Measurements from ENCODE around the gene SLC25A21.

The SLC25A21 gene

DNA sequence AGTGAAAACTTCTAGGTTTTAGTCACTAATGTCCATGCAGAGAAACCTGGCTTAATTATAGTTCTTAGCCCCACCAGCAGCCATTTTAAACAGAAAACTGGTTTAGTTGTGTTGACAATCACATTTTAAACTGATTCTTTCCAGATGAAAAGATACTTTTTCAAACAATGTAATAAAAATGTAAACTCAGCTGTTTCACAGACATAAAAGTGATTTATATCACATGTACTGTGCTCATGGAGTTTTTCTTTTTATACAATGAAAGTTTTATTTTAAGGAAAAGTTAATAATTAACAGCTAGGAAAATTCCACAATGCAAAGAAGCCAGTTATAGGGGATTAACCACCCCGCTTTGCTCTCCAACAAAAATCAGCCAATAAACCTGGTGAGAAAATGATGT is 381.0 kb downstream of the SLC25A21 start:
- in situ Hi-C loops (cut with HindIII; ENCODE audit: low sequenced_read_pairs), result no loop called here

DNA sequence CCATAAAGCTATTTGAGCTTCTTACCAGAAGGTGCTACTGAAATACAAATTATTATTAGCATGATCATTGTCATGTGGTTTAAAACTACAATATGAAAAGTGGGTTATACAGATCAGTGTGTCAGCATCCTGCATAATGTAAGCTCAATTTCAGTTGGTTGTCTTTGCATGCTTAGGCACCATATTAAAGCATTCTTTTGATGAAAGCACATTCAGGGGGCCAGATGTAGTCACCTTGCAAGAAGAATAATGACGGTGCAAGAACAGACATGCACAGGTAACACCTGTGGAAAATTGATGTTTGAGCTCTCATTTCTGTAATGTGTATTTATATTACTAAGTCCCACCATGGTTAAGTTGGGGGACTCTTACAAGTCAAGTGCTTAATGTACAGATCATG is 386.9 kb downstream of the SLC25A21 start:
- in situ Hi-C loops (cut with HindIII; ENCODE audit: low sequenced_read_pairs), result no loop called here

DNA sequence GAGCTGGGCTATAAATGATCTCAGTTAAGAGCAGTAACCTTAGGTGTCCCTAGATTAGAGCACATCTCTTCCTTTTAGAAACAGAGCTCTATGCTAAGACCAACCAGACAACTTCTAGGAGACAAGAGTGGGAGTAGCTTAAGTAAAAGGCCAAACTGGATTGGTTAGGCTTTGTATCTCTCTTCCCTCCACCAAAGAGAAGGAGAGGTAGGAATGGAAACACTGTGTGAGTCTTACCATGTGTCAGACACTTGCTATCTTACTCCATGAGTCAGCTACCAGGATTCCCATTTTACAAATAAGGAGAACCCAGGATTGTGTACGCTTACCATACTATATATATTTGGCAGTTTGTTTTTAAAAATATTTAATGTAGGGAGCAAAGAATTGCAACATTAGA is 387.9 kb downstream of the SLC25A21 start:
- in situ Hi-C loops (cut with HindIII; ENCODE audit: low sequenced_read_pairs), result no loop called here

DNA sequence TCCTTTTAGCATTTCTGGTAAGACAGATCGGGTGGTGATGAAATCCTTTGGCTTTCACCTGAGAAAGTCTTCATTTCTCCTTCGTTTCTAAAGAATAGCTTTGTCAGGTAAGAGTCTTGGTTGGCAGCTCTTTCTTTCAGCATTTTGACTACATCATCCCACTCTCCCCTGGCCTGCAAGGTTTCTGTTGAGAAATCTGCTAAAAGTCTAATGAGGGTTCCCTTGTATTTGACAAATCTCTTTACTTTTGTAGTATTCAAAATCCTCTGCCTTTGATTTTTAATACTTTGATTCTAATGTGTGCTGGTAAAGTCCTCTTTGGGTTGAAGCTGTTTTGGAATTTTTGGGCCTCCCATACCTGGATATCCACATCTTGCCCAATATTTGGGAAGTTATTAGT is 390.5 kb downstream of the SLC25A21 start:
- in situ Hi-C loops (cut with HindIII; ENCODE audit: low sequenced_read_pairs), result no loop called here

DNA sequence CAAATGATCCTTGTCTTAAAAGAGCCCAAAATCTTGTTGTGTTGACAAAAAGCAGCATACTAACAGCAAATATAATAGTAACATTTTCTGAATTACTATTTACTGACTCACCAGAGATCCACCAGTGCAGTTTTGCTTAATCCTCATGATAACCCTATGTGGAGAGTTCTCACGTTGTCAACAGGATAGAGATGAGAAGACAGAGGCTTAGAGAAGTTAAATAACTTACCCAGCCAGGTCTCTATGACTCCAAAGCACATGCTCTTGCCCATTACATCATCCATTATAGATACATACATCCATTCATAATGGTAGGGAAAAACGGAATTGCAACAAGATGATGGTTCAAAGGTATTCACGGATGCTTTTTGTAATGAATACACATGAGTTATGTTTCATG is 398.8 kb downstream of the SLC25A21 start:
- in situ Hi-C loops (cut with HindIII; ENCODE audit: low sequenced_read_pairs), result no loop called here

DNA sequence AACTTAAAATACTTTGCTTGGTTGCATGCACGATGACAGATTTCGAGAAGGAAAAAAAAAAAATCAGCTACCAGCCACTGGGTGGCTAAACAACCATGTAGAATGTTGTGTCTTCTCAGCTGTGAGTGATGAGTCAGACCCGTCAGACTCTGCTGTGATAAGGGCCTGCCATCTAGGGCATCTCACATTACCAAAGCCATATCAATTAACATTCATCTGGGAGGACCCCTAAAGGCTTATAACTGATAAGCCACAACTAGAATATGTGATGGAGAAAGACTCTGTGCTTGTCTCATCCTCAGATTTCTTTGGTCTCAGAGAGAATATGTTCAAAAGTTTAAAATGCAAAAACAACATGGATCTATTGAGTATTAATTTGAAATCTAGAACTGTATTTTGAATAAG is 399.3 kb downstream of the SLC25A21 start:
- in situ Hi-C loops (cut with HindIII; ENCODE audit: low sequenced_read_pairs), result no loop called here

DNA sequence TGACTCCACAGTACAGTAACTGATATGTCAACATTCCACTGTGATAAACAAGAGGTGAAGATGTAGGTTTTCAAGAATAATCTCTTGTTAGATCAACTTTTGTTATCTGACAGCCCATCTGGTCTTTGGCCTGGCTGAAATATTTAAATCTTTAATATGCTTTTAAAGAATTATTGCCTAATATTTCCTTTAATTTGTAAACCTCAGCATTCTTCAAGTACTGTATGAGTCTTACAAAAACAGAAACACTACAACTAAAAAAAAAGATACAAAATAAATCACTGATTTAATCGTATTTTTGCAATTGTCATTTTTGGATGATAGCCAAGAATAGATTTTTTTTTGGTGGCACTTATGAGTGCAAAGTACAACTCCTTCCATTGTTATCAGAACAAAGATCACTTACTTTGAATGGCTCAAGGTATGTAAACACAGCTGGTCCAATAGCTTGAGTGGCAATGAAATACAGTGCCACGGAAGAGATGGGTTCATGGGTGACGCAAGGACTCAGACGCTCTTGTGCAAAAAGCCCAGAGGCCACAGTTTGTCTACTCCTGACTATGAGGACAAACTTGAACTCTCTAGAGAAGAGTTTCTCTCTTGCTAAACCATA is 401.3 kb downstream of the SLC25A21 start:
- in situ Hi-C loops (cut with HindIII; ENCODE audit: low sequenced_read_pairs), result no loop called here

DNA sequence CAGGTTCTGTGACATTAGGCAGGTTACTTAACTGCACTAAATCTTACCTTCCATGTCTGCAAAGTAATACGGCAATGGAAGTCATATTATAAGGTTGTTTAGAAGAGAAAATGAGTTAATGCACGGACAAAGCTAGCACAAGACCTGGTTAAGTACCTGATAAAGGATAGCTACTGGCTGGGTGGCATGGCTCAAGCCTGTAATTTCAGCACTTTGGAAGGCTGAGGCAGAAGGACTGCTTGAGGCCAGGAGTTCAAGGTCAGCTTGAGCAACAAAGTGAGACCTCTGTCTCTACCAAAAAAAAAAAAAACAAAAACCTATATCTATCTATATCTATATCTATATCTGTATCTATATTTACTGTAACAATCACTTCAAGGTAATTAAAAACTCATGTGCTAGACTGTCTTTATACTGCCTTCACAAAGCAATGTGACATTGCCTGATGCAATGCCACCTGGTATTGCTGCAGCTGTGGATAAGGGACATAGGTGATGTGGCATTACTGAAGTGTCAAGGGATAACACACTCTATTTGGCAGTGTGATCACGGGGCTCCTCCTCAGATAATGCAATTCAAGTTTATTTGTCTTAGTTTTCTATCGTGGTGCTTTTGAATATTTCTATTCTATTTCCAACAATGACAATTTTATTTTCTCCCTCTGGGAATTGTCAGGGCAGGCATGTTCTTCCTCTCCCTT is 403.6 kb downstream of the SLC25A21 start:
- in situ Hi-C loops (cut with HindIII; ENCODE audit: low sequenced_read_pairs), result no loop called here

DNA sequence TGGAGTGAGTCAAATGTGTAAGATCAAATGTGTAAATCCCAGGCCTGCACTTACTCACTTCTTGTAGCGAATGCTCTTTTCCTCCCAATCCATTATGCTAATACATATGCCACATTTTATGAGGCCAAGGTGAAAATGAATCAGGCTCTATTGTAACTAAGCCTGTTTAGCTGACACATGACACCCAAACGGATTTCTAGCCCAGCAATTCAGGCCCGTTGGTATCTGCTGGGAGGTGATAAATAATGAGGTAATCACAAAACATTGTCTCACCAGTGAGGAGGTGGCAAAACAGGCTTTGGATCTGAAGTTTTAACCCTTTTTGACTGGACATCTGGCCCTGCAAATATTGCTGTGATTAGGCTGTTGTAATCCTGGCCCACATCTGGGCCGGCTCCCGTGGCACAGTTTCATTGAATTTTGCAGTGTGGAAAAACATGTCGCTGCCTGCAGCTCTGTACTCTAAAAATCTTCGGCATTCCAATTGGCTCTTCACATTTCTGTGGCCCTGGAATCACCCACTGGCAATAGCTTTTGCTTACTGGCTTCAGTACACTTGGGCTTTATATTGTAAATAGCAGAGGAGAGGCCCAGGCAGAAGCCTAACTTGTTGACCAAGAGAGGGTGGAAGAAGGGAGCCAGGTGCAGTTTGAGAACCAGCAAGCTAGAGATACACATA is 404.7 kb downstream of the SLC25A21 start:
- in situ Hi-C loops (cut with HindIII; ENCODE audit: low sequenced_read_pairs), result no loop called here

DNA sequence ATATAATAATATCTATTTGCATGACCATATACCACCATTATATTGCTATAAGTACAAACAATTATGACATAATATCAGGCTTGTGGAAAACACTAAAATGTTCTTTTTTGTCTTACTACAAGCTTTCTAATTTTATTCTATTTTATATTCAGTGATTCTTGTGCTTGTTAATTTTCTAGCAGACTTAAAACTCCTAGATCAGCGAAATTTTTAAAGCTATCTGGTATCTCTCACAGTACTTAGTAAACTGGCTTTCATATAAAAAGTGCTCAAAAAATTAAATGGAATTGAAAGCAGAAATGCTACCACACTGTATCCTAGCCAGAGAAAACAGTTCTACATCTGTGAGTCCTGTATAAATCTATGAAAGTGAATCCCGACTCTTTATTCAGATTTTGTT is 405.4 kb downstream of the SLC25A21 start:
- in situ Hi-C loops (cut with HindIII; ENCODE audit: low sequenced_read_pairs), result no loop called here

DNA sequence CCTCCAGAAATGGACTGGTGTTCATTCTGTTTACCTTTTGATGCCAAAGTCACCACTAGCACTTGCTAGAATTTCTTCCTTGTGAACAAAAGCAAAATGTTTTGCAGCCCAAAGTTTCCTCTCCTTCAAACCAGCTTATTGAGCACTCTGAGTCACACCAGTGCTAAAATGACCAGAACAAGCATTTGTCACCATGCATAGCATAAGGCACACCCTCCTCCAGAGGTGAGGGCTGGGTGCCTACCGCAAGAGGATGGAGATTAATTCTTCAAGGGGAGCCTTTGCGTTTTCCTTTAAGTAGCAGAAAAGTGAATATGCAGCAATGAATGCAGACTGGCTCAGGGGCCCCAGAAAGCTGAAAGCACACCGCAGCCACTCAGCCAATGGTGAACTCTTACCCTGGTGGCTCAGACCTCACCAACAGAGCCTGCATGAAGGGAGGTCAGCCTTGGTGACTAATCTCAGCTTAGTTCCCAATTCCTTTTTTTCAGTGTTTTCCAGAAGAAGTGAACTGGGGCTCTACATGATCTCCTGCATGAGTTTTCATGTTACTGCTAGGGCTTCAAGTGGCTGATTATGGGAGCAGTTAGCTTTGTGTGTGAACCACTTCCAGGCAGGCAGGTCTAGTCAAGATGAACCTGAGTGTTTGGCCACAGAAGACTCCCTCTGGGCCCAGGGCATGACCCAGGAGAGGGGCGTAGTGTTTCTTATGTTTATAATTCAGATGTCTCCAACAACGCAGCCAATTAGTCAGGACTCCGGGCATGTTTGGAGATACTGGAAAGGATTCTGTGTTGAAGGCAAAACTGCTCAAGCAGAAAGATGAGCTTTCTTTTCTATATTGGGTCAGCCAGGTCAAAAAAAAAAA is 414.4 kb downstream of the SLC25A21 start:
- in situ Hi-C loops (cut with HindIII; ENCODE audit: low sequenced_read_pairs), result no loop called here

DNA sequence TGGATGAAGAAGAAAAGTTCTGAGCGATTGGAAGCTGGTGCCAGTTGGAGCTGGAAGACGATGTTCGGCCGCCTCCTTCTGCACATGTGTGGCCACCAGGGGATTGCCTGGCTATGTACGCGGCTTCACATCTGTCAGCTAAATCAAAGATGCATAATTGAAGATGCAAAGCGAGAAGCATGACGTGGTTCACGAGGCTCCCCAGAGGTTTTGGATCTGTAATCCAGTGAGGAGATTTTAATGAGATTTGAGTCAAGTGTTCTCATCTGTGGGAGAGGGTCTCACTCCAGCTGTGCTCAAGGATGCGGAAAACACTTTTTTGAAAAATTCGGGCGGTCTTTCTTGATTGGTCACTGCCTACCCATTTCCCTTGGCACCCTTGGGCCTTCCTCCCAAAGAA is 416.2 kb downstream of the SLC25A21 start:
- in situ Hi-C loops (cut with HindIII; ENCODE audit: low sequenced_read_pairs), result no loop called here

DNA sequence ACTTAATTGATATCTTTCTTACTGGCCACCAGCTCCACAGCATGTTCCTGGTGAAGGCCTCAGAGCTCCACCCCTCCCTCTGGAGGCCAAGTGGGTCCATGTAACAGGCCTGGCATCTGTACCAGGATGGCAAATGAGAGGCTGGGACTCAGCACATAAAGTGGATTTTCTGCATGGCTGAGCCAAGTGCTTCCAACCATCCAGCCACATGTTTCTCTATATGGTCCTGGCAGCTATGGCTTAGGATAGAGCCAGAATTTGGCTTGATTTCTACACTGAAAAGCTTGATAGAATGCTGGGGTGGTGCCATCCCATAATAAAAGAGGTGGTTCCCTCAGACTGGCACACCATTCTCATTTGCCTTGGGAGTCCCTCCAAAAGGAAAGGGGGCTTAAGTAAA is 416.6 kb downstream of the SLC25A21 start:
- in situ Hi-C loops (cut with HindIII; ENCODE audit: low sequenced_read_pairs), result no loop called here

DNA sequence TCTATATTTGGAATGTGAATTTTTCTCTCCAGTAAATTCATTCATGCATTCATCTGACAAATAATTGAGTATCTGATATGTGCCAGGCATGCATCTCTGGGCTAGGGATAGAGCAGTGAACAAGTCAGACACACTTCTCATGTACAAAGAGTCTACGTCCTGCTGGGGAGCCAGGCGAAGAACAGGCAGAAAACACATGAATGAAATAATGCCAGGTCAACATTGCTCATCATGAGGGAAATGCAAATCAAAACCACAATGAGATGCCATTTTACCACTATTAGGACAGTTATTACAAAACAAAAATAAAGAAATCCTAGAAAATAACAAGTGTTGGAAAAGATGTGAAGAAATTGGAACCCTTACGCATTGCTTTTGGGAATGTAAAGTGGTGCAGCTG is 420.5 kb downstream of the SLC25A21 start:
- in situ Hi-C loops (cut with HindIII; ENCODE audit: low sequenced_read_pairs), result no loop called here

DNA sequence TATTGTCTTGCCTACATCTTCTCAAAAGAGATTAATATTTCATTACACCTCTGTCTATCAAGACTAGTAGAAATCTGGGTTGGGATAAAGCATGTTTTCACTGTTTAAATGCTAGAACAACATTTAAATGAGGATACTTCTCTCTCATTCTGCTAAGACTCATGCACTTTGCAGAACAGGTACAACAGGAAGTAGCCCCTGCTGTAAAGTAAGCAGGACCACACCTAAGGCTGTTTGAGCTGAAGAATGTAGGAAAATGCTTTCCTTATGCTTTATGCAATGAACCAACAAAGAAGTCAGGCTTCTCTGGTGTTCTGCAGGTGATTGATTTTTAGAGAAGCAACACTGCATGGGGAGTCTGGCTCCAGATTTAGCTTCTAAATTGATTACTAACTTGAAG is 421.3 kb downstream of the SLC25A21 start:
- in situ Hi-C loops (cut with HindIII; ENCODE audit: low sequenced_read_pairs), result no loop called here

DNA sequence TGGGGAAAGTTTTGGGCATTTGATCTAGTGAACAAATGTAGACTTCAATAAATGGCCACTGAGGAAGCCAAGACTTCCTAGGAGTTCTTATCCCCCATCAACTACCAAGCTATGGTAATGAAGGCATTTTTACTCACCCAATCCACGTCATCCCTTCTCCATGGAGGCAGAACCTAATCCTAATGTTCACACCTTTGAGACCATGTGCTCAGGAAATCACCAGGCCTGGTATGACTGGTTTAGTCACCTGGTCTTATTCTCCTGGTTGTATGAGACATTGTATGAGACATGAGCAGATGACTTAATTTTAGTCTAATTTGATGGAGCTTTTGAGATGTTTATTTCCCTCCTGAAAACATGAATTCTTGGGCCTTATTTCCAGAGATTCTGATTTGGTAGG is 422.2 kb downstream of the SLC25A21 start:
- in situ Hi-C loops (cut with HindIII; ENCODE audit: low sequenced_read_pairs), result no loop called here

DNA sequence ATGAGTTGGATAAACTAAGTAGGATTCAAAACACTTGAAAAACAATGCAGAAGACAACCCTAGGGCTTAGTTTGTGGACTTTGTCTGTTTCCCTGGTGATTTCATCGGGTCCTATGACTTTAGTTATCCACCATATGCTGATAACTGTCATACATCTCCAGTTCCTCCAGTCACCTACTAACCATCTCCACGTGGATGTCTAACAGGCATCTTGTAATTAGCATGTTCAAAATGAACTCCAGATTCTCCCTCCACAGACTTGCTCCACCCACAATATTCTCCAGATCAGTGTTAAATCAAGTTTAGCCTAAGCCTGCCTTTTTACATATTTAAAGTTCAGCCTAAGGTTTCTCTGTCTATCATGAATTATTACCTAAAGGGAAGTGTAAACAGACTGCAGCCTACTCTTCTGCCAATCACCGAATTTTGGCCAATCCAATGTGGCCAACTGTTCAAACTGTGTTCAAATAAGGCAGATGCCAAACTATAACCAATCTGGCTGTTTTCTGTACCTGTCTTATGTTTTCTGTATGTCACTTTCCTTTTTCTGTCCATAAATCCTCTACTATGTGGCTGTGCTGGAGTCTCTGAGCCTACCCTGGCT is 423.7 kb downstream of the SLC25A21 start:
- in situ Hi-C loops (cut with HindIII; ENCODE audit: low sequenced_read_pairs), result no loop called here

DNA sequence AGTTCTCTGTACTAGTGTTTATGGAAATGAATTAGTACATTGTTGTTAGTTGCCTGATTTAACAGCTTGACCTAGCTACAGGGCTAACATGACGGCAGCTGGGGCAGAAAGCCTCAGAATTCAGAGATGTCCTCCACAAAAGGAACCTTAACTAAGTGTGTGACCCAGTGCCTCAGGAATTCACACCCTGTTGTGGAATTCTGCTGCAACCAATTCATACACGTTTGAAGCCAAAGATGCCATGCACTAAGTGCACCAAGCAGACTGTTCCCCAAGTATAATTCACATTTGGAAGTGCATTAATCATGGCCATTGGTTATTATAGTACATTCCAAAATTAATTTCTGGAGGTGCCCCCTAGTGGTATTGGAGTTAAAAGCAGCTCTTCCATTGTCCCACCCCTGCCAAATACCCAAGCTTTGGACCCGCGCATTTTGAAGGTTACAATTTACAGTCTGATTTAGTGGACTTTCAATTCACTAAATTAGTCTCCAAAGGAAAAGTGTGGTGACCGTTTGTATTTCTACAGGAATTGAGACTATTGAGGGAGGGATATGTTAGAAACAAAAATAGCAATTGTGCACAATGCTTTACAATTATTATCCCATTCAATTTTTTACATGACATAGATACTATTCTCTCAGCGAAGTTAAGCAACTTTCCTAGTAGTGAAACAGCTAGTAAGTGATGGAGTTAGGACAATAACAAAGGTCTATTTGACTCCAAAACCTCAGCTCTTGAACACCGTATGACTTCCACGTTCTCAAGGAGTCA is 424.8 kb downstream of the SLC25A21 start:
- in situ Hi-C loops (cut with HindIII; ENCODE audit: low sequenced_read_pairs), result no loop called here

DNA sequence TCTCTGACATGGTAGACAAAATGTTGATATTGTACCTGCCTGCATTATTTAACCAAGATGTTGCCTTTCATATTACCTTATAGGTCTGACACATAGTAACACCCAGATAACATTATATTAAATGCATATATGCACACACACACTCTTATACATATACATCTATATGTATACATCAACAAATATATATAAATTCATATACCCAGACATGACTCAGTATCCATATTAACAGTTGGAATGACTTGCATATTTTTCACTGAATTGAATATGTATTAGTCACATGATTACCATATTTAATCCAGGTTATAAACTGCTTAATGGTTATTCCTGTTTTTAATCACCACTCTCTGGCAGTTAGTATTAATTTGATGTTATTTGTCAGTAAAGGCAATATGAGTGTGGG is 425.5 kb downstream of the SLC25A21 start:
- in situ Hi-C loops (cut with HindIII; ENCODE audit: low sequenced_read_pairs), result no loop called here

DNA sequence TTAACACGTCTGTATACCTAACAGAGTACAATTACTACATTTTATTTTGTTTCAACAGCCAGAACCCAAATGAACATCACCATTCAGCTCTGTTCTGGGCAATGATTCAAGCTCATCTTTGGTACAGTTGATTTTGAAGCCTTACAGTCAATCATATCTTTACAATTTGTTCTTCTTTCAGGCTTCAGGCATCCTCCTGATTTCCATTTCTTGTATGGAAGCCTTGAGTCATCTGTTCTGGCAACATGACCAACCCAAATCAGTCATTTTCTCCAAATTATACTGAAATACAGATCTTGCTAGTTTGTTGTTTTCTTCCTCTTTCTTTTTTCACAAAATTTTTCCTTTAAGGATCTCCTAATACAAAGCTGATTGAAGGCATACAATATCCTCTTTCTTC is 430.5 kb downstream of the SLC25A21 start:
- in situ Hi-C loops (cut with HindIII; ENCODE audit: low sequenced_read_pairs), result no loop called here

Measured in DLD1 (cell line).